GM10248 (cell line): ENCODE results near the gene VPS39.

ENCODE experiments used
- CTCF ChIA-PET: fragments of 300-600 bp; sonication (Branson Sonifier 250); formaldehyde crosslinking; extraction: SDS; loops from one replicate; lab custom pipeline; 2021; ENCODE audit warnings: antibody characterized with exemption; lab: Yijun Ruan, JAX
- POLR2A ChIA-PET: fragments of 350-650 bp; sonication (Branson Sonifier 250); formaldehyde crosslinking; extraction: SDS; loops from one replicate; lab custom pipeline; 2020; ENCODE audit warnings: antibody characterized with exemption; lab: Yijun Ruan, JAX
- DNase-seq: peaks from one replicate; pipeline ENCODE4 v3.0.0; 2012; ENCODE audit errors: extremely low spot score
- CTCF ChIP-seq: IDR thresholded peaks from 2 replicates; pipeline ENCODE4 v1.5.1; 2012; ENCODE audit warnings: mild to moderate bottlenecking, low read depth; ENCODE audit errors: extremely low read depth, missing control alignments, control extremely low read depth

The VPS39 gene

GRCh38 chr15:42203891-42204290 is 4.2 kb downstream of the VPS39 start:
- no peak for TF ChIP-seq CTCF
- ChIA-PET CTCF (interaction anchor here (1.0 to 1.2 kb wide), 2 partner anchors 8 to 9 kb away, joined by 3 to 4 read pairs; no protein-coding TSS in a partner anchor), POLR2A (no interaction called here)
- no peak for DNase-seq

DNA sequence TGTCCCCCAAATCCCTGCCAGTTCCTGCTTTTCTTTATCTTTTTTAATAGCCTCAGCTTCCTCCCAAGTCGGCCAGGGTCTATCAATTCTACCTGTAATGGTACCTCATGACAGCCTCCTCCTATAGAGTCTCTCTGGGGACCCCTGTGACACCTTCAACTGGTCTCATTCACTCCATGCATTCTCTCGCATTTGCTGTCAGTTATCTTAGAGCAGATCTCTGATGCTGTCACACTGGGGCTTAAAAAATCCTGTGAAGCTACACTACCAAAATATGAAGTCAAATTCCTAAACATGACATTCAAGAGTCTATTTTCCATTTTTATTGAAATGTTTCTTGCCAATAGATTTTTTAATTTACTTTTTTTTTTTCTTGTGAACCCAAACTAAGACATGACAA is 5.5 kb downstream of the VPS39 start:
- ChIA-PET CTCF (interaction anchor here (1.0 kb wide), 1 partner anchor 9 kb away, joined by 3 read pairs; no protein-coding TSS in a partner anchor), POLR2A (no interaction called here)
- DNase-seq: no peak
- TF ChIP-seq CTCF: no peak

- ChIA-PET CTCF (no interaction called here), POLR2A (no interaction called here)
- no peak for DNase-seq
- TF ChIP-seq CTCF: no peak
Observed at GRCh38 chr15:42201801-42202200, 6.3 kb downstream of the VPS39 start.

DNA sequence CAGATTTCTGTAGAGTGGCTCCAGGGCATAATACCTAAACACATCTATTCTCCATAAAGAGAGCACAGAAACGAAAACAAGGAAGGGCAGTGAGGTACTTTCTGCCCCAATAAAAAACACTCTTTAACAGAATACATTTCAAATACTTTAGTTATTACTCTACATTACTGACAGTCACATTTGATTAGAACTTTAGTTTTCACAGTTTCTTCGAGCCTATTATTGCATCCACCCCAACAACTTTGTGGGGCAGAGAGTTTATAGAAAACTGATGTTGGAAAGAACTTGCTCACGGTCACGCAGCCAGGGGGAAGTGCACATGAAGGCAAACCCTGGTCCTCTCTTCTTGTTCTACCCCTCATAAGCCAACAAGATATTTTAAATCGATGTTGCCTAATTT is 9.0 kb downstream of the VPS39 start:
- POLR2A ChIA-PET: no interaction called here
- TF ChIP-seq CTCF: no peak

DNA sequence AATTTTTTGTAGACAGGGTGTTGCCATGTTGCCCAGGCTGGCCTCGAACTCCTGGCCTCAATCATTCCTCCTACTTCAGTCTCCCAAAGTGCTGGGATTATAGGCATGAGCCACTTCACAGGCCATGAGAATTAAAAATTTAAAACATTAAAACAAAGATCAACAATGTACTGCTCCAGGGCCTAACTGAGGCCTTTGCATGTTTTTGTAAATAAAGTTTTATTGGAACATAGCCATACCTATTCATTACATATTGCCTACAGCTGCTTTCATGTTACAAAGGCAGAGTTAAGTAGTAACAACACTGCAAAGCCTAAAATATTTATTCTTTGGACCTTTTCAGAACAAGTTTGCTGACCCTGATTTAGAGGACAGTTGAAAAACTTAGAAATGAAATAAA is 9.6 kb downstream of the VPS39 start:
- ChIA-PET POLR2A (interaction anchor here (0.6 kb wide), 1 partner anchor 71 kb away, joined by 3 read pairs; no protein-coding TSS in a partner anchor), CTCF (interaction anchor here (1.2 to 2.8 kb wide), 3 partner anchors 9 to 728 kb away, joined by 3 to 9 read pairs (median 4); no protein-coding TSS in a partner anchor)
- TF ChIP-seq CTCF: no peak
- no peak for DNase-seq

More for the DNA sequence above, 9.0 kb downstream of the VPS39 start:
- DNase-seq: no peak
- CTCF ChIA-PET: interaction anchor here (1.1 to 2.8 kb wide), 5 partner anchors 9 to 727 kb away, joined by 3 to 9 read pairs (median 3); no protein-coding TSS in a partner anchor

- ChIA-PET POLR2A (interaction anchor here (0.6 kb wide), 1 partner anchor 758 kb away, joined by 7 read pairs; no protein-coding TSS in a partner anchor), CTCF (interaction anchor here (1.4 kb wide), 1 partner anchor 14 kb away, joined by 5 read pairs; the partner anchor contains the start of gene VPS39)
- DNase-seq: no peak
- TF ChIP-seq CTCF: no peak
Observed at GRCh38 chr15:42194513-42194912, 13.6 kb downstream of the VPS39 start.
